ENCODE data around the gene IFNAR1. TPM values are rescaled to one million over a fixed set of nuclear protein-coding genes. Genes with fewer than 3 reads are reported as not detected.

The IFNAR1 gene
- total and polyA plus RNA-seq, 9 of the 15 experiments (the other 6 are each of a cell fraction or from before 2014, with no cell fraction given) = 8.6 to 31.8 (median 14.8) TPM

- TF ChIP-seq THAP7 (CRISPR knock-in tag; IDR thresholded peaks at IDR 0.05) (no peak), SMAD3 (CRISPR knock-in tag; conservative IDR thresholded peaks at IDR 0.05) (peak; percentile 59; the same call in 1 of the 2 replicates), ZBTB5 (IDR thresholded peaks at IDR 0.05) (no peak), SETDB1 (IDR thresholded peaks at IDR 0.05; ENCODE audit: low read length) (no peak), GATA2 (CRISPR knock-in tag; IDR thresholded peaks at IDR 0.05) (peak; percentile 83), PREB (CRISPR knock-in tag; IDR thresholded peaks at IDR 0.05) (no peak), RCOR1 (IDR thresholded peaks at IDR 0.05; ENCODE audit: borderline replicate concordance in 1 of 2, low read depth in 2 of 2, low read length in 2 of 2) (peak; percentile 94 to 99), E2F3 (CRISPR knock-in tag; IDR thresholded peaks at IDR 0.05) (no peak), ZFPM2 (CRISPR knock-in tag; IDR thresholded peaks at IDR 0.05) (no peak), SRF (CRISPR knock-in tag; IDR thresholded peaks at IDR 0.05) (no peak), NCOA1 (IDR thresholded peaks at IDR 0.05; ENCODE audit: low read depth) (peak; percentile 45; the same call in 1 of the 2 replicates), NFRKB (IDR thresholded peaks at IDR 0.05; ENCODE audit: low read depth) (no peak), HDAC1 (IDR thresholded peaks at IDR 0.05) (peak; percentile 84 to 95; a peak in 3 of 4 replicates), ZEB2 (IDR thresholded peaks at IDR 0.05) (peak; percentile 87), NFE2L1 (tag; IDR thresholded peaks at IDR 0.05; ENCODE audit: borderline replicate concordance, low read depth) (no peak), ZNF609 (CRISPR knock-in tag; IDR thresholded peaks at IDR 0.05; ENCODE audit: borderline replicate concordance) (peak; percentile 63; the same call in 1 of the 2 replicates), ZBTB26 (CRISPR knock-in tag; IDR thresholded peaks at IDR 0.05) (no peak), HMGN3 (IDR thresholded peaks at IDR 0.05; ENCODE audit: borderline replicate concordance, extremely low read depth, insufficient read length, low read depth, low read length) (no peak), NBN (IDR thresholded peaks at IDR 0.05; ENCODE audit: low read depth) (peak; percentile 85; the same call in 1 of the 2 replicates)
Observed at GRCh38 chr21:33386222-33386784, 61.5 kb downstream of the IFNAR1 start (continued).
